Measurements from ENCODE around the gene GLIPR1.
"Not testable (repeated sequence)": the region's sequence is repeated elsewhere in the genome, so short reads cannot be mapped to it uniquely, and the experiment has no call there.

GLIPR1 gene

GRCh38 chr12:75522124-75522523 is 41.6 kb downstream of the GLIPR1 start:
- DNase-seq: not testable (repeated sequence)

- DNase-seq: no peak
Measured at GRCh38 chr12:75525263-75525662, 44.7 kb downstream of the GLIPR1 start.

GRCh38 chr12:75526655-75527511 is 46.3 kb downstream of the GLIPR1 start:
- DNase-seq: no peak

- DNase-seq: no peak
Measured at GRCh38 chr12:75528272-75528671, 47.7 kb downstream of the GLIPR1 start.

- DNase-seq: no peak
Measured at GRCh38 chr12:75528692-75529091, 48.1 kb downstream of the GLIPR1 start.

GRCh38 chr12:75529316-75529715 is 48.8 kb downstream of the GLIPR1 start:
- DNase-seq: no peak

GRCh38 chr12:75529826-75530225 is 49.3 kb downstream of the GLIPR1 start:
- DNase-seq: no peak

GRCh38 chr12:75533239-75533638 is 52.7 kb downstream of the GLIPR1 start:
- DNase-seq: no peak

- no peak for DNase-seq
Measured at GRCh38 chr12:75539889-75540288, 59.3 kb downstream of the GLIPR1 start.

- DNase-seq: no peak
Measured at GRCh38 chr12:75542942-75543341, 62.4 kb downstream of the GLIPR1 start.

- no peak for DNase-seq
Measured at GRCh38 chr12:75543529-75543928, 63.0 kb downstream of the GLIPR1 start.

GRCh38 chr12:75545636-75546035 is 65.1 kb downstream of the GLIPR1 start:
- DNase-seq: no peak

GRCh38 chr12:75548879-75549278 is 68.3 kb downstream of the GLIPR1 start:
- no peak for DNase-seq

GRCh38 chr12:75549989-75550388 is 69.4 kb downstream of the GLIPR1 start:
- DNase-seq: no peak

GRCh38 chr12:75550401-75551240 is 70.1 kb downstream of the GLIPR1 start:
- DNase-seq: no peak

GRCh38 chr12:75551477-75551876 is 70.9 kb downstream of the GLIPR1 start:
- no peak for DNase-seq

- DNase-seq: no peak
Measured at GRCh38 chr12:75553398-75553797, 72.8 kb downstream of the GLIPR1 start.
